HCT116 (cell line): Measurements from ENCODE around the gene TSSK6. TPM values are rescaled to one million over a fixed set of nuclear protein-coding genes. Genes with fewer than 3 reads are reported as not detected.

Experiments used
- ATAC-seq: fragments of 200-7000 bp; cut with Tn5 transposase; 2 replicates; pipeline ENCODE4 v1.9.1; 2020; ENCODE audit warnings: mild to moderate bottlenecking, moderate library complexity
- BruUV-seq: library from RNA; stranded (reverse); fragments of 400-500 nt; replicated peaks from 2 replicates; lab custom pipeline; 2021; lab: Mats Ljungman, UMichigan
- CTCF ChIA-PET: fragments of 300-600 bp; sonication (Branson Sonifier 250); formaldehyde crosslinking; loops from one replicate; lab custom pipeline; 2021; ENCODE audit warnings: antibody characterized with exemption; lab: Charles Lee
- POLR2A ChIA-PET: fragments of 300-600, 350-600 bp; sonication (Branson Sonifier 250); formaldehyde crosslinking; loops from one replicate; lab custom pipeline; 2021; ENCODE audit warnings: antibody characterized with exemption; lab: Charles Lee
- RAD21 ChIA-PET, 2 experiments: fragments of 300-600 bp; sonication (Branson Sonifier 250); formaldehyde crosslinking; loops; one replicate each; lab custom pipeline; 2023; ENCODE audit warnings: low total read pairs in 2 of 2; ENCODE audit not compliant: uncharacterized antibody in 2 of 2, unreplicated experiment in 2 of 2, low non-redundant PET in 1 of 2; lab: Charles Lee
- DNase-seq: peaks from one replicate; pipeline ENCODE4 v3.0.0-alpha.2; 2010; ENCODE audit warnings: low read depth, low spot score
- H2AFZ ChIP-seq: fragments of 200-600 bp; shearing (Covaris generic), sonication (generic); 2 replicates; pipeline ENCODE4 v1.6.1; 2017; ENCODE audit warnings: low read depth, mixed run types, mixed read lengths, antibody characterized with exemption, low read length; ENCODE audit not compliant: poor library complexity, severe bottlenecking
- H3K27ac ChIP-seq: 2 replicates; pipeline ENCODE4 v1.5.1; 2012; ENCODE audit warnings: low read depth, low read length
- H3K27me3 ChIP-seq: fragments of 200-600 bp; sonication (generic); 2 replicates; pipeline ENCODE4 v1.6.1; 2016; ENCODE audit warnings: mixed run types, low read length, mixed read lengths; ENCODE audit not compliant: insufficient read depth
- H3K36me3 ChIP-seq, 2 experiments: fragments of 200-500 bp in 1 of 2; fragments of 200-600 bp in 1 of 2; sonication (Bioruptor generic) in 1 of 2; sonication (generic) in 1 of 2; 2 replicates each; pipeline versions ENCODE4 v1.5.1 to v1.6.1; 2014 to 2016; ENCODE audit warnings: low read length in 2 of 2, inconsistent platforms in 1 of 2, mixed read lengths in 1 of 2, mixed run types in 1 of 2; ENCODE audit not compliant: insufficient read depth in 2 of 2, control insufficient read depth in 1 of 2
- H3K4me1 ChIP-seq, 2 experiments: fragments of 200-600 bp in 1 of 2; sonication (generic) in 1 of 2; 2 replicates each; pipeline versions ENCODE4 v1.5.1 to v1.6.1; 2012 to 2017; ENCODE audit warnings: low read length in 2 of 2, inconsistent platforms in 1 of 2, mild to moderate bottlenecking in 1 of 2, mixed read lengths in 1 of 2, mixed run types in 1 of 2, moderate library complexity in 1 of 2; ENCODE audit not compliant: insufficient read depth in 2 of 2, control insufficient read depth in 1 of 2
- H3K4me2 ChIP-seq: fragments of 200-600 bp; sonication (generic); 2 replicates; pipeline ENCODE4 v1.6.1; 2017; ENCODE audit warnings: mixed run types, low read length, mixed read lengths
- H3K4me3 ChIP-seq, 2 experiments: fragments of 200-600 bp in 1 of 2; sonication (generic) in 1 of 2; replicated peaks in 1 of 2; 2 replicates each; pipeline ENCODE4 v1.5.1; 2011 to 2016; ENCODE audit warnings: low read length in 2 of 2, control low read depth in 1 of 2, low read depth in 1 of 2, mild to moderate bottlenecking in 1 of 2, mixed read lengths in 1 of 2, mixed run types in 1 of 2
- H3K79me2 ChIP-seq: fragments of 200-600 bp; sonication (generic); 2 replicates; pipeline ENCODE4 v1.6.1; 2017; ENCODE audit warnings: mild to moderate bottlenecking, mixed run types, low read length, moderate library complexity, mixed read lengths; ENCODE audit not compliant: insufficient read depth
- H3K9ac ChIP-seq: fragments of 200-600 bp; sonication (generic); 2 replicates; pipeline ENCODE4 v1.6.1; 2016; ENCODE audit warnings: low read length, mixed read lengths
- H3K9me2 ChIP-seq: fragments of 200-600 bp; sonication (generic), shearing (Covaris generic); 2 replicates; pipeline ENCODE4 v1.6.1; 2017; ENCODE audit warnings: mixed run types, mild to moderate bottlenecking, moderate library complexity; ENCODE audit not compliant: insufficient read depth
- H3K9me3 ChIP-seq, 2 experiments: fragments of 200-500 bp in 1 of 2; fragments of 200-600 bp in 1 of 2; sonication (Bioruptor generic) in 1 of 2; sonication (generic) in 1 of 2; 2 replicates each; pipeline ENCODE4 v1.6.1; 2014 to 2017; ENCODE audit warnings: low read length in 2 of 2, mixed read lengths in 2 of 2, inconsistent platforms in 1 of 2, low read depth in 1 of 2, mild to moderate bottlenecking in 1 of 2, mixed run types in 1 of 2, moderate library complexity in 1 of 2; ENCODE audit not compliant: control insufficient read depth in 1 of 2, insufficient read depth in 1 of 2
- H4K20me1 ChIP-seq: fragments of 200-600 bp; sonication (generic), shearing (Covaris generic); 2 replicates; pipeline ENCODE4 v1.6.1; 2017; ENCODE audit warnings: mixed run types, mild to moderate bottlenecking, moderate library complexity; ENCODE audit not compliant: insufficient read depth
- ATF3 ChIP-seq: IDR thresholded peaks from 2 replicates; pipeline ENCODE4 v1.6.1; 2012
- CBX3 ChIP-seq: IDR thresholded peaks from 2 replicates; pipeline ENCODE4 v1.6.1; 2012; ENCODE audit warnings: low read depth
- EGR1 ChIP-seq: IDR thresholded peaks from 2 replicates; pipeline ENCODE4 v1.6.1; 2012; ENCODE audit warnings: low read depth
- EZH2 ChIP-seq: fragments of 200-600 bp; sonication (generic); IDR thresholded peaks from 2 replicates; pipeline ENCODE4 v1.6.1; 2017; ENCODE audit warnings: antibody characterized with exemption, mixed run types
- EZH2phosphoT487 ChIP-seq: fragments of 200-600 bp; IDR thresholded peaks from 2 replicates; pipeline ENCODE4 v1.6.1; 2018; ENCODE audit warnings: antibody characterized with exemption, borderline replicate concordance
- FOSL1 ChIP-seq: IDR thresholded peaks from 2 replicates; pipeline ENCODE4 v1.6.1; 2012; ENCODE audit warnings: low read depth
- JUND ChIP-seq: IDR thresholded peaks from 2 replicates; pipeline ENCODE4 v1.6.1; 2012
- POLR2AphosphoS5 ChIP-seq: IDR thresholded peaks from 2 replicates; pipeline ENCODE4 v1.6.1; 2011; ENCODE audit warnings: mild to moderate bottlenecking, low read depth, low read length, moderate library complexity
- RAD21 ChIP-seq: IDR thresholded peaks from 2 replicates; pipeline ENCODE4 v1.6.1; 2012; ENCODE audit warnings: low read depth, mild to moderate bottlenecking
- SIN3A ChIP-seq: IDR thresholded peaks from 2 replicates; pipeline ENCODE4 v1.6.1; 2012; ENCODE audit warnings: low read depth
- SP1 ChIP-seq: IDR thresholded peaks from 2 replicates; pipeline ENCODE4 v1.6.1; 2012; ENCODE audit warnings: low read depth
- SRF ChIP-seq: IDR thresholded peaks from 2 replicates; pipeline ENCODE4 v1.6.1; 2012; ENCODE audit warnings: low read depth
- ZFX ChIP-seq: fragments of 450-650 bp; IDR thresholded peaks from 2 replicates; pipeline ENCODE4 v1.6.1; 2017
- ZNF274 ChIP-seq: fragments of 200-500 bp; sonication (Bioruptor generic); IDR thresholded peaks from 2 replicates; pipeline ENCODE4 v1.6.1; 2014; ENCODE audit warnings: mild to moderate bottlenecking, low read depth, low read length, inconsistent platforms
- intact Hi-C: fragments of 100-400 bp; cut with micrococcal nuclease; formaldehyde crosslinking; loops from 2 replicates; pipeline ENCODE4 v1.10.0; 2022
- total RNA-seq: library from RNA; stranded (reverse); gene quantifications from one replicate; pipeline ENCODE4 v1.2.1, GENCODE V29; 2021; ENCODE audit not compliant: unreplicated experiment
- TF ChIP-seq, protein P1 (sequence below): IDR thresholded peaks from 2 replicates; pipeline ENCODE4 v1.6.1; 2012
- TF ChIP-seq, protein P2 (sequence below): IDR thresholded peaks from 2 replicates; pipeline ENCODE4 v1.6.1; 2012; ENCODE audit warnings: low read depth

The TSSK6 gene
- total RNA-seq, 1 experiment from 2014 or later, result 4.1 TPM

DNA sequence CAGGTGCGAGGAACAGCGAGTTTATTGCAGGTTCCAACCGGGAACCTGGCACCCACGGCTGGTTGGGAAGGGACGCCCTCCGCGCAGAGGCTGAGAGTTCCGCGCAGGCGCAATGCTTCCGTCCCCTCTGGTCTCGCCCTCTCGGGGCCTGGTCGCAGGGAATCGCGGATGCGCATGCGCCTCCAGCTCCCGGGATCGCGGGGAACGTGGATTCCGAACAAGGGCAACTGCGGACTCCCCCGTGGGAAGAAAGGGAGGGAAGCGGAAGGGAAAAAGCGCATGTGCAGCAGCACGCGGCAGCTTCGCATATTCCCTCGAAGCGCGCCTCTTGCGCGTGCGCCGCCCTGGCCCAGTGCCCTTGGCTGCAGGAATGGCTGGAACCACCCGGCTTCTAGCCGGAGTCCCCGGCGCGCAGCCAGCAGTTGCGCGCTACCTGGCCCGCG is 1.1 kb downstream of the TSSK6 start:
- BruUV-seq, result no TSS peak
- Histone ChIP-seq H3K4me1 (peaks cover 7 to 24% of the 10 kb centered on the region in 2 experiments), H3K9ac (no peak overlapping the region), H3K36me3 (peaks cover under 1 to 3% of the 10 kb centered on the region in 2 experiments; a peak in 3 of 4 replicates), H3K27ac (no peak overlapping the region; the same call in 1 of the 2 replicates), H3K4me2 (no peak overlapping the region), H4K20me1 (no peaks in the 10 kb centered on the region), H3K9me3 (no peaks in the 10 kb centered on the region), H3K4me3 (no peak overlapping the region), H3K79me2 (peaks cover 30% of the 10 kb centered on the region), H3K9me2 (no peaks in the 10 kb centered on the region), H3K27me3 (no peaks in the 10 kb centered on the region), H2AFZ (no peak overlapping the region)
- no peak for DNase-seq
- no peak for ATAC-seq
- RAD21 ChIA-PET, result no interaction called here
- CTCF ChIA-PET, result no interaction called here
- POLR2A ChIA-PET, result no interaction called here
- intact Hi-C loops, result no loop called here
- TF ChIP-seq SIN3A (no peak), FOSL1 (no peak), POLR2AphosphoS5 (no peak), SP1 (no peak), RAD21 (no peak), CBX3 (no peak), EZH2phosphoT487 (no peak), EGR1 (no peak), JUND (no peak), SRF (no peak)
- TF ChIP-seq, protein P1, sequence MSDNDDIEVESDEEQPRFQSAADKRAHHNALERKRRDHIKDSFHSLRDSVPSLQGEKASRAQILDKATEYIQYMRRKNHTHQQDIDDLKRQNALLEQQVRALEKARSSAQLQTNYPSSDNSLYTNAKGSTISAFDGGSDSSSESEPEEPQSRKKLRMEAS, result no peak

DNA sequence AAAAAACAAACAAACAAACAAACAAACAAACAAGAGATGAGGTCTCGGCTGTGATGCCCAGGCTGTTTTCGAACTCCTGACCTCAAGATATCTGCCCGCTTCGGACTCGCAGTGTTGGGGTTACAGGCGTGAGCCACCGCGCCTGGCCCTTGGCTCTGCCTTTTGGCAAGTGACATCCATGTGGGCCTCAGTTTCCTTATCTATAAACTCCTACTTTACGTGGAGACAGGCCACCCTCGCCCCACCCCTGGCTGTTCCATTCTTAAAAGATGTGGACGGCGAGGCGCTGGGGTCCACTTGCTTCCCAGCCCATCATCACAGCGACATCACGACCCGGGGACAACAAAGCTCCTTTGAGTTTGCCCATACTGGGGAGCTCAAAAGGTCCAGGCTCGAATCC is 1.7 kb downstream of the TSSK6 start:
- Histone ChIP-seq H3K27me3 (no peaks in the 10 kb centered on the region), H2AFZ (no peak overlapping the region), H3K36me3 (no peaks in the 10 kb centered on the region), H3K4me2 (no peak overlapping the region), H3K4me1 (peaks cover 7 to 24% of the 10 kb centered on the region in 2 experiments), H3K9me2 (no peaks in the 10 kb centered on the region), H4K20me1 (no peaks in the 10 kb centered on the region), H3K9ac (no peak overlapping the region), H3K27ac (no peak overlapping the region), H3K9me3 (no peaks in the 10 kb centered on the region), H3K79me2 (peaks cover 26% of the 10 kb centered on the region), H3K4me3 (no peak overlapping the region)
- no peak for ATAC-seq
- POLR2A ChIA-PET, result no interaction called here
- no TSS peak for BruUV-seq
- CTCF ChIA-PET, result no interaction called here
- RAD21 ChIA-PET, result no interaction called here
- TF ChIP-seq EZH2, result no peak
- no peak for TF ChIP-seq ATF3
- no peak for TF ChIP-seq ZNF274
- no peak for TF ChIP-seq CBX3
- no peak for TF ChIP-seq ZFX
- TF ChIP-seq JUND, result no peak
- TF ChIP-seq, protein P1, result no peak
- TF ChIP-seq, protein P2, sequence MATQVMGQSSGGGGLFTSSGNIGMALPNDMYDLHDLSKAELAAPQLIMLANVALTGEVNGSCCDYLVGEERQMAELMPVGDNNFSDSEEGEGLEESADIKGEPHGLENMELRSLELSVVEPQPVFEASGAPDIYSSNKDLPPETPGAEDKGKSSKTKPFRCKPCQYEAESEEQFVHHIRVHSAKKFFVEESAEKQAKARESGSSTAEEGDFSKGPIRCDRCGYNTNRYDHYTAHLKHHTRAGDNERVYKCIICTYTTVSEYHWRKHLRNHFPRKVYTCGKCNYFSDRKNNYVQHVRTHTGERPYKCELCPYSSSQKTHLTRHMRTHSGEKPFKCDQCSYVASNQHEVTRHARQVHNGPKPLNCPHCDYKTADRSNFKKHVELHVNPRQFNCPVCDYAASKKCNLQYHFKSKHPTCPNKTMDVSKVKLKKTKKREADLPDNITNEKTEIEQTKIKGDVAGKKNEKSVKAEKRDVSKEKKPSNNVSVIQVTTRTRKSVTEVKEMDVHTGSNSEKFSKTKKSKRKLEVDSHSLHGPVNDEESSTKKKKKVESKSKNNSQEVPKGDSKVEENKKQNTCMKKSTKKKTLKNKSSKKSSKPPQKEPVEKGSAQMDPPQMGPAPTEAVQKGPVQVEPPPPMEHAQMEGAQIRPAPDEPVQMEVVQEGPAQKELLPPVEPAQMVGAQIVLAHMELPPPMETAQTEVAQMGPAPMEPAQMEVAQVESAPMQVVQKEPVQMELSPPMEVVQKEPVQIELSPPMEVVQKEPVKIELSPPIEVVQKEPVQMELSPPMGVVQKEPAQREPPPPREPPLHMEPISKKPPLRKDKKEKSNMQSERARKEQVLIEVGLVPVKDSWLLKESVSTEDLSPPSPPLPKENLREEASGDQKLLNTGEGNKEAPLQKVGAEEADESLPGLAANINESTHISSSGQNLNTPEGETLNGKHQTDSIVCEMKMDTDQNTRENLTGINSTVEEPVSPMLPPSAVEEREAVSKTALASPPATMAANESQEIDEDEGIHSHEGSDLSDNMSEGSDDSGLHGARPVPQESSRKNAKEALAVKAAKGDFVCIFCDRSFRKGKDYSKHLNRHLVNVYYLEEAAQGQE, result no peak
- no peak for TF ChIP-seq FOSL1
- no peak for TF ChIP-seq SIN3A
- intact Hi-C loops, result no loop called here
- DNase-seq, result no peak
